SK-N-SH (cell line): ENCODE data around the gene KIF16B. TPM values are rescaled to one million over a fixed set of nuclear protein-coding genes. Genes with fewer than 3 reads are reported as not detected.

Source experiments
- CTCF ChIA-PET: fragments of 300-600, 350-600 bp; formaldehyde crosslinking; extraction: SDS; loops from one replicate; lab custom pipeline; 2021; lab: Yijun Ruan, JAX
- POLR2A ChIA-PET: fragments of 350-600 bp; sonication (Branson Sonifier 250); formaldehyde crosslinking; extraction: SDS; loops from one replicate; lab custom pipeline; 2020; ENCODE audit warnings: antibody characterized with exemption, inconsistent platforms; lab: Yijun Ruan, JAX
- DNase-seq: peaks from one replicate; pipeline ENCODE4 v3.0.0; 2012
- H2AFZ ChIP-seq: fragments of 200-600 bp; sonication (generic); 2 replicates; pipeline ENCODE4 v1.8.1; 2016; ENCODE audit warnings: antibody characterized with exemption, mild to moderate bottlenecking, low read depth
- H3F3A ChIP-seq: fragments of 200-600 bp; sonication (generic); replicated peaks from 2 replicates; pipeline ENCODE3; 2016; ENCODE audit warnings: antibody characterized with exemption, mild to moderate bottlenecking; ENCODE audit not compliant: insufficient read depth
- H3K27ac ChIP-seq, 2 experiments: fragments of 200-500 bp in 1 of 2; fragments of 200-600 bp in 1 of 2; sonication (Bioruptor generic) in 1 of 2; sonication (generic), shearing (Covaris generic) in 1 of 2; 2 replicates each; pipeline versions ENCODE4 v1.5.1 to v1.6.1; 2014 to 2016; ENCODE audit warnings: low read depth in 2 of 2, inconsistent platforms in 1 of 2, low read length in 1 of 2, mild to moderate bottlenecking in 1 of 2, mixed read lengths in 1 of 2
- H3K27me3 ChIP-seq: fragments of 200-600 bp; sonication (generic), shearing (Covaris generic); 2 replicates; pipeline ENCODE4 v1.6.1; 2016; ENCODE audit warnings: mixed run types; ENCODE audit not compliant: insufficient read depth
- H3K36me3 ChIP-seq, 2 experiments: fragments of 200-500 bp in 1 of 2; fragments of 200-600 bp in 1 of 2; sonication (Bioruptor generic) in 1 of 2; sonication (generic) in 1 of 2; replicated peaks in 1 of 2; 2 replicates each; pipeline versions ENCODE3 to v1.5.1; 2014 to 2016; ENCODE audit warnings: low read length in 1 of 2, mild to moderate bottlenecking in 1 of 2; ENCODE audit not compliant: insufficient read depth in 2 of 2, control insufficient read depth in 1 of 2
- H3K4me1 ChIP-seq, 2 experiments: fragments of 200-500 bp in 1 of 2; fragments of 200-600 bp in 1 of 2; sonication (Bioruptor generic) in 1 of 2; sonication (generic), shearing (Covaris generic) in 1 of 2; 2 replicates each; pipeline versions ENCODE4 v1.5.1 to v1.6.1; 2014 to 2016; ENCODE audit warnings: low read depth in 1 of 2, low read length in 1 of 2, mixed run types in 1 of 2; ENCODE audit not compliant: insufficient read depth in 2 of 2, control insufficient read depth in 1 of 2
- H3K4me2 ChIP-seq: fragments of 200-600 bp; sonication (generic), shearing (Covaris generic); 2 replicates; pipeline ENCODE4 v1.6.1; 2017; ENCODE audit warnings: mixed run types
- H3K4me3 ChIP-seq, 2 experiments: fragments of 200-500 bp in 1 of 2; fragments of 200-600 bp in 1 of 2; sonication (Bioruptor generic) in 1 of 2; sonication (generic), shearing (Covaris generic) in 1 of 2; 2 replicates each; pipeline versions ENCODE4 v1.5.1 to v1.8.1; 2014 to 2016; ENCODE audit warnings: low read depth in 2 of 2, inconsistent platforms in 1 of 2, low read length in 1 of 2, mild to moderate bottlenecking in 1 of 2, mixed read lengths in 1 of 2, moderate library complexity in 1 of 2
- H3K79me2 ChIP-seq: fragments of 200-600 bp; sonication (generic); 2 replicates; pipeline ENCODE4 v1.8.1; 2017; ENCODE audit warnings: mild to moderate bottlenecking; ENCODE audit not compliant: insufficient read depth
- H3K9ac ChIP-seq: fragments of 200-600 bp; sonication (generic); 2 replicates; pipeline ENCODE4 v1.6.1; 2017; ENCODE audit warnings: mixed run types
- H3K9me2 ChIP-seq: fragments of 200-600 bp; sonication (generic); 2 replicates; pipeline ENCODE4 v1.6.1; 2017; ENCODE audit warnings: mixed run types
- H3K9me3 ChIP-seq: fragments of 200-600 bp; sonication (generic); 2 replicates; pipeline ENCODE4 v1.6.1; 2017; ENCODE audit warnings: mixed run types, mild to moderate bottlenecking, moderate library complexity
- H4K20me1 ChIP-seq: fragments of 200-600 bp; sonication (generic); 2 replicates; pipeline ENCODE4 v1.6.1; 2017; ENCODE audit warnings: mild to moderate bottlenecking, mixed run types; ENCODE audit not compliant: insufficient read depth
- CHD2 ChIP-seq: fragments of 150-350 bp; IDR thresholded peaks from 2 replicates; pipeline ENCODE4 v1.6.1; 2018; ENCODE audit warnings: low read length; ENCODE audit not compliant: partially characterized antibody
- ELF1 ChIP-seq: IDR thresholded peaks from 2 replicates; pipeline ENCODE4 v1.4.0; 2012
- EP300 ChIP-seq, 2 experiments: IDR thresholded peaks; 2 replicates each; pipeline versions ENCODE4 v1.4.0 to v1.6.1; 2012; ENCODE audit warnings: borderline replicate concordance in 1 of 2, low read depth in 1 of 2, low read length in 1 of 2
- EZH2phosphoT487 ChIP-seq: fragments of 200-600 bp; sonication (generic); IDR thresholded peaks from 2 replicates; pipeline ENCODE4 v1.6.1; 2017; ENCODE audit warnings: low read depth, mixed run types, mild to moderate bottlenecking, antibody characterized with exemption, moderate library complexity, borderline replicate concordance
- FOXM1 ChIP-seq: IDR thresholded peaks from 2 replicates; pipeline ENCODE4 v1.4.0; 2012; ENCODE audit warnings: low read depth, mild to moderate bottlenecking
- GABPA ChIP-seq: IDR thresholded peaks from 2 replicates; pipeline ENCODE4 v1.4.0; 2012; ENCODE audit warnings: low read depth, mild to moderate bottlenecking
- JUND ChIP-seq: IDR thresholded peaks from 2 replicates; pipeline ENCODE4 v1.4.0; 2012
- MEF2A ChIP-seq: IDR thresholded peaks from 2 replicates; pipeline ENCODE4 v1.4.0; 2012; ENCODE audit warnings: low read depth, borderline replicate concordance
- NFIC ChIP-seq: IDR thresholded peaks from 2 replicates; pipeline ENCODE4 v1.4.0; 2012; ENCODE audit warnings: borderline replicate concordance
- RAD21 ChIP-seq: IDR thresholded peaks from 2 replicates; pipeline ENCODE4 v1.6.1; 2012; ENCODE audit warnings: mild to moderate bottlenecking, low read length
- RCOR1 ChIP-seq: fragments of 150-350 bp; IDR thresholded peaks from 2 replicates; pipeline ENCODE4 v1.6.1; 2017; ENCODE audit warnings: antibody characterized with exemption, low read length
- SIN3A ChIP-seq: IDR thresholded peaks from 2 replicates; pipeline ENCODE4 v1.6.1; 2012; ENCODE audit warnings: low read depth, mild to moderate bottlenecking, low read length, moderate library complexity, borderline replicate concordance
- TAF1 ChIP-seq: IDR thresholded peaks from 2 replicates; pipeline ENCODE4 v1.6.1; 2012; ENCODE audit warnings: low read depth, mild to moderate bottlenecking, low read length, moderate library complexity, borderline replicate concordance
- TEAD4 ChIP-seq: IDR thresholded peaks from 2 replicates; pipeline ENCODE4 v1.4.0; 2012; ENCODE audit warnings: mild to moderate bottlenecking, borderline replicate concordance; ENCODE audit not compliant: insufficient read depth
- YY1 ChIP-seq: IDR thresholded peaks from 2 replicates; pipeline ENCODE4 v1.4.0; 2012; ENCODE audit warnings: low read depth, mild to moderate bottlenecking
- WGBS: methylation state at CpG from one replicate; pipeline ENCODE4 v1.1.6; 2017; ENCODE audit warnings: low lambda C conversion rate; 5-methylcytosine and 5-hydroxymethylcytosine counted together
- polyA plus RNA-seq, 3 experiments: library from polyadenylated mRNA; depleted of rRNA; stranded (reverse); fragments of >200 nt; gene quantifications; 2 replicates each; pipeline ENCODE4 v1.2.3, GENCODE V29; 2012
- TF ChIP-seq, protein P1 (sequence below): IDR thresholded peaks from 2 replicates; pipeline ENCODE4 v1.6.1; 2012; ENCODE audit warnings: mild to moderate bottlenecking, low read depth, low read length, moderate library complexity
- TF ChIP-seq, protein P2 (sequence below): IDR thresholded peaks from 2 replicates; pipeline ENCODE4 v1.4.0; 2012; ENCODE audit warnings: low read depth, borderline replicate concordance

Gene KIF16B
- polyA plus RNA-seq, 1 of the 3 experiments (the other 2 are of a cell fraction): 3.3 TPM

GRCh38 chr20:16606468-16607070, 33.3 kb upstream of the KIF16B start:
- ChIA-PET CTCF (no interaction called here), POLR2A (no interaction called here)
- WGBS: 51% methylated on average over 3 of the region's 3 CpGs
- no peaks in the 10 kb centered on the region for H3K9me2 ChIP-seq
- H4K20me1 ChIP-seq: no peaks in the 10 kb centered on the region
- no peaks in the 10 kb centered on the region for H3K79me2 ChIP-seq
- no peak overlapping the region for H3K4me2 ChIP-seq
- no peaks in the 10 kb centered on the region for H3F3A ChIP-seq
- no peaks in the 10 kb centered on the region for H3K27me3 ChIP-seq
- H3K9ac ChIP-seq: no peak overlapping the region
- H2AFZ ChIP-seq: no peak overlapping the region
- no peak overlapping the region for H3K4me3 ChIP-seq
- H3K9me3 ChIP-seq: no peaks in the 10 kb centered on the region
- TF ChIP-seq NFIC: no peak
- no peak for TF ChIP-seq MEF2A
- TF ChIP-seq TEAD4: no peak
- TF ChIP-seq, protein P1, sequence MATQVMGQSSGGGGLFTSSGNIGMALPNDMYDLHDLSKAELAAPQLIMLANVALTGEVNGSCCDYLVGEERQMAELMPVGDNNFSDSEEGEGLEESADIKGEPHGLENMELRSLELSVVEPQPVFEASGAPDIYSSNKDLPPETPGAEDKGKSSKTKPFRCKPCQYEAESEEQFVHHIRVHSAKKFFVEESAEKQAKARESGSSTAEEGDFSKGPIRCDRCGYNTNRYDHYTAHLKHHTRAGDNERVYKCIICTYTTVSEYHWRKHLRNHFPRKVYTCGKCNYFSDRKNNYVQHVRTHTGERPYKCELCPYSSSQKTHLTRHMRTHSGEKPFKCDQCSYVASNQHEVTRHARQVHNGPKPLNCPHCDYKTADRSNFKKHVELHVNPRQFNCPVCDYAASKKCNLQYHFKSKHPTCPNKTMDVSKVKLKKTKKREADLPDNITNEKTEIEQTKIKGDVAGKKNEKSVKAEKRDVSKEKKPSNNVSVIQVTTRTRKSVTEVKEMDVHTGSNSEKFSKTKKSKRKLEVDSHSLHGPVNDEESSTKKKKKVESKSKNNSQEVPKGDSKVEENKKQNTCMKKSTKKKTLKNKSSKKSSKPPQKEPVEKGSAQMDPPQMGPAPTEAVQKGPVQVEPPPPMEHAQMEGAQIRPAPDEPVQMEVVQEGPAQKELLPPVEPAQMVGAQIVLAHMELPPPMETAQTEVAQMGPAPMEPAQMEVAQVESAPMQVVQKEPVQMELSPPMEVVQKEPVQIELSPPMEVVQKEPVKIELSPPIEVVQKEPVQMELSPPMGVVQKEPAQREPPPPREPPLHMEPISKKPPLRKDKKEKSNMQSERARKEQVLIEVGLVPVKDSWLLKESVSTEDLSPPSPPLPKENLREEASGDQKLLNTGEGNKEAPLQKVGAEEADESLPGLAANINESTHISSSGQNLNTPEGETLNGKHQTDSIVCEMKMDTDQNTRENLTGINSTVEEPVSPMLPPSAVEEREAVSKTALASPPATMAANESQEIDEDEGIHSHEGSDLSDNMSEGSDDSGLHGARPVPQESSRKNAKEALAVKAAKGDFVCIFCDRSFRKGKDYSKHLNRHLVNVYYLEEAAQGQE: no peak
- TF ChIP-seq JUND: no peak
- no peak for TF ChIP-seq RAD21
- TF ChIP-seq FOXM1: no peak
- no peak for TF ChIP-seq SIN3A
- TF ChIP-seq YY1: no peak
- TF ChIP-seq EZH2phosphoT487: no peak
- no peak for TF ChIP-seq EP300 (IDR thresholded peaks at IDR 0.05; ENCODE audit: borderline replicate concordance in 1 of 2, low read depth in 1 of 2, low read length in 1 of 2)
- TF ChIP-seq CHD2: no peak
- no peak for TF ChIP-seq TAF1
- no peak for TF ChIP-seq ELF1
- TF ChIP-seq, protein P2, sequence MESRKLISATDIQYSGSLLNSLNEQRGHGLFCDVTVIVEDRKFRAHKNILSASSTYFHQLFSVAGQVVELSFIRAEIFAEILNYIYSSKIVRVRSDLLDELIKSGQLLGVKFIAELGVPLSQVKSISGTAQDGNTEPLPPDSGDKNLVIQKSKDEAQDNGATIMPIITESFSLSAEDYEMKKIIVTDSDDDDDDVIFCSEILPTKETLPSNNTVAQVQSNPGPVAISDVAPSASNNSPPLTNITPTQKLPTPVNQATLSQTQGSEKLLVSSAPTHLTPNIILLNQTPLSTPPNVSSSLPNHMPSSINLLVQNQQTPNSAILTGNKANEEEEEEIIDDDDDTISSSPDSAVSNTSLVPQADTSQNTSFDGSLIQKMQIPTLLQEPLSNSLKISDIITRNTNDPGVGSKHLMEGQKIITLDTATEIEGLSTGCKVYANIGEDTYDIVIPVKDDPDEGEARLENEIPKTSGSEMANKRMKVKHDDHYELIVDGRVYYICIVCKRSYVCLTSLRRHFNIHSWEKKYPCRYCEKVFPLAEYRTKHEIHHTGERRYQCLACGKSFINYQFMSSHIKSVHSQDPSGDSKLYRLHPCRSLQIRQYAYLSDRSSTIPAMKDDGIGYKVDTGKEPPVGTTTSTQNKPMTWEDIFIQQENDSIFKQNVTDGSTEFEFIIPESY: no peak
- TF ChIP-seq GABPA: no peak
- no peak for TF ChIP-seq RCOR1
- TF ChIP-seq, all 33 proteins: peak for 0
- H3K27ac ChIP-seq: no peak overlapping the region
- H3K4me1 ChIP-seq: no peaks in the 10 kb centered on the region
- DNase-seq: no peak
- H3K36me3 ChIP-seq: no peaks in the 10 kb centered on the region
